HG02642 (cell line): ENCODE measurements around the gene KIF23.

Experiments
- ATAC-seq: cut with Tn5 transposase; IDR thresholded peaks from one replicate; pipeline ENCODE4 v1.9.1; 2021; ENCODE audit warnings: mild to moderate bottlenecking; ENCODE audit not compliant: unreplicated experiment, poor library complexity

KIF23 gene

DNA sequence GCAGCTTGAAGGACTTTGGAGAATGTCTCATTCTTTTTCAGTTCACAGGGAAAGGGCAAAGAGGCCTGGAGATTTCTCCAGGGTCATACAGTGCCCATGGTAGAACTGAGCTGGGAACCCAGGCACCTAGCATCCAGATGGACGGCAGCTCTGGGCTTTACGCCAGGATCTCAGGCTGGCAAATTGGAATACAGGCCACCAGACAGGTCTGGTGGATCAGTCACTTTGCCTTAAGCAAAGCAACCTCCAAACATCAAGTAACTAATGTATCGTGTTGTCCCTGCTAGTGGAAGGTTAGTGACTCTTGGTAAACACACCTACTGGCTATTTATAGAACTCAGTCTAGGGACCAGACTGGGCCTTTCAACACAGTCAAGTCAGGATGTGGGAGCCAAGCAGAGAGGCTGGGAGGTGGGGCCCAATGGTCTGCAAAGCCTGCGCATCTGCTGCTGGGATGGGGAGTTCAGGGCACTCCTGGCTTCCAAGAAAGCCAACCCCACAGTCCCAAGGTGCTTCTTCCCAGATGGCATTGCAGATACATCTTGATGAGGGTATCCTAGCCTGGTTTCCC is 68.6 kb downstream of the KIF23 start:
- no peak for ATAC-seq

DNA sequence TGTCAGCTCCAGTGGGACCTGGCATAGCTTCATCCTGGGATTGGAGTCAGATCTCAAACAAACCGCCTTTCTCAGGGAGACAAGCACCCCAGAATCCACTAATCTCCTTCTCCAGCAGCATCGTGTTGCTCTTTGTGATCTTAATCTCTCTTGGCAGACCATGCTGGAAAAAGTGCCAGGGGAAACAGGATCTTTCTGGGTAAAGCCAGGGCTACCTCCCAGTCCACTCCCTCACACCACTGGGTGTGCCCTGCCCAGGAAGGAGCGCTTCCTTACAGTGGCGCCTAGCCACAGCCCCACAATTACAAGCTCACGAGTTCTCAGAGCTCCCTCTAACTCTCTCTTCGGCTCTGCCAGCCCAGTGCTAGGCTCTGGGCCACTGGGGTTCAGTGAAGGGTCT is 70.7 kb downstream of the KIF23 start:
- ATAC-seq, result no peak

DNA sequence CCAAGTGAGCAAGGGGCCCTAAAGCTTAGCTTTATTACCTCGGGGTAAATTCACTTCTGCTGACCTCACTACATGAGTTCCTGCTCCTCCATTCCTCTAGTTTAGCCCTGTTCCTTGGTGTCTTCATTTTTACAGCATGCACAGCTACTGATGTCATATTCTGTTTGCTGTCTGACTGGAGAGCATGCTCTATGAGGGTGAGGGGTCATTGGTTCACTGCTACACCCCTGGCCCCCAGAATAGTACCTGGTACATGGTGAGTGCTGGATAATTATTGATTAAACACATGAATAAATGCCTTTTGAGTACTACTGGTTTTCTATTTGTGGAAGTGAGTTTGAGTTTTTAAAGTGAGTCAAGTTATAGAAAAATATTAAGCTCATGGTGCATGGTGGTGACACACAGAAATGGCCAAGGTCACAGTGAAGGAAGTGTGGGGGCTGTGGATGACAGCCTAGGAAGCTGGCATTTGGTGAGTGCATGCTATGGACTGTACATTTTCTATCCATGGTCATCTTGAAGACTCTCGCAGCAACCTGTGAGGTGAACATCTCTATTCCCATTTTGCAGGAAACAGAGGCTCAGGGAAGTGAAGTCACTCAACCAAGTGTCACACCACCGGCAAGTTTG is 72.4 kb downstream of the KIF23 start:
- ATAC-seq, result no peak

DNA sequence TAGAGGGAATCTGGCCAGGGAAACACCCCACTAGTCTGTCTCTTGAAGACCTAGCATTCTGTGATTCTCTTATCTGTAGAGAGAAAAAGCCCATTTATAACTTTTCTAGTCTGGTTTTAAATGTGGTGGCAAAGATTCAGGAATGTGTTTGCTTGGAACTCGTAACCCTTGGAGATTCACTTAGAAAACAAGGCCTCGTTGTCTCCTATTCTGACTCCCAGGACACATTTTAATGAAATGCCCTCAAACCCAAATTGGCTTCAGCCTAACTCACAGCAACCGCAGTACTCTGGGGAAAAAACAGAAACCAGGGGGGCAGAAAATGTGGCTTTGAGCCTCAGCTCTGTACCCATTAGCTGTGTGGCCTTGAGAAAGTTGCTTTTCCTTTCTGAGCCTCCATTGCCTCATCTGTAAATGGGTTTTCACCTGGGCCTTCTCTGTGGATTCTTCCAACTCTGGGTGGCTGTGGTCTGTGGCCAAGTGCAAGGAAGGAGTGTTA is 75.0 kb downstream of the KIF23 start:
- ATAC-seq, result no peak

DNA sequence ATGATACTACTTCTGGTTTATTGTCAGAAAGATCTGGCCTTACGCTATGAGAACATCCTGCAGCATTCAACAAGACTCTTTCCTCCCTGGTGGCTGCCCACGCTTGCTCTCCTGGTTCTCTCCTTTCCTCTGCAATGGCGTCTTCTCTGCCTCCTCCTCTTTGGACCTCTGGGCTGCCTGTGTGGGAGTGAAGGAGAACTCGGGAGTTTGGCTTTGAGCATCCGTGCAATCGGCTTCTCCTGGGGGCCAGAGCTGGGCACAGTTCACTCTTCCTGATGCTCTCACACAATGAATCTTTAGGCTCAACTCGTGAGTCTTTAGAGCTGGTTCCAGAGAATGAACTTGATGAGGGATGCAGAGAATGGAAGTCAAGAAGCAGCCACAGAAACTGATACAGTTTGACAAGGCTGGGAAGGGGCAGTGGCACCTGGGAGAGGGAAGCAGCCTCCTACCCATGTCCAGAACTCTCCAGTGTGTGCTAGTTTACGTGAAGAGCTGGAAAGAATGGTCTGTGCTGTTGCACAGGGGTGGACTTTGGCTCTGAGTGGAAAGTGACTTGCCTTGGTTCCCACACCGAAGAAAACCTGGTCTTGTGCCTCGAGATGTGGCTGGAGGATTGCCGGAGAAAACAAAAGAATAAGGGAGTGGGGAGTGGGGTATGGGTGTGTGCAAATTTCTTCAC is 76.3 kb downstream of the KIF23 start:
- ATAC-seq, result no peak

DNA sequence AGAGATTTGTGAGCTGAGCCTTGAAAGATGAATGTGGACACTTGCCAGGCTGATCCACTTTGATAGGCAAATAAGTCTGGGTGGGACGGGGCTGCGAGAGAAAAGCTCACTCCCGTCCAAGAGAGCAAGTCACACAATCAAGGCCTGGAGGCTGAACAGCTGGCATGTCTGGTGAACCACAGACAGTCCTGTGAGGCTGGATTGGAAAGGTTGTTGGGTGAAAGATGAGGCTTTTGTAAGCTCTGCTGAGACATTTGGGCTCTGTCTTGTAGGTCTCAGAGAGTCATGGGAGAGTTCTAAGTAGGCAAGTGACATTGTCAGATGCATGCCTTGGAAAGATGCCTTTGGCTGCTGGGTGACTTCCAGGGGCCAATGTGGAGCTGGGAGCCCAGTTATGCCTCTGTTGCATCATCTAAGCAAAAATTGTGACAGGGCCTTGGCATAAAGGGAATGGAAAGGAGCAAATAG is 76.9 kb downstream of the KIF23 start:
- no peak for ATAC-seq

DNA sequence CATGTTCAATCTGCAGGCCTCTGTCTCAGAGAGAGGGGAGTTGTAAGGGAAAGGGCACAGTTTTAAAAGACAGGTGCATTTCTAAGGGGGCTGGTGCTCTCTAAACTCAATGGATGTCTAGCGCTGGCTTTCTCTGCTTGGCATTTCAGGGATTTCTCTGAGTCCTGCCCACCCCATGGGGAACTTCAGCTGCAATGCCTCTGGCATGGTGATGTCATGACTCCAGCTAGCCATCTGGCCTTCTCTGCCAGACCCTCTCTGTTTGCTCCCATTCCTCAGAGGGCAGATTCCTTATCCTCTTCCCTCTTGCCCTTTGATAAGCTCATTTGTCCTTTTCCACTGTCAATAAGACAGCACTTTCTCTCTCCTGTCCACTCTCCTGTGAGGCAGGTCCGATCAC is 79.3 kb downstream of the KIF23 start:
- ATAC-seq, result no peak

DNA sequence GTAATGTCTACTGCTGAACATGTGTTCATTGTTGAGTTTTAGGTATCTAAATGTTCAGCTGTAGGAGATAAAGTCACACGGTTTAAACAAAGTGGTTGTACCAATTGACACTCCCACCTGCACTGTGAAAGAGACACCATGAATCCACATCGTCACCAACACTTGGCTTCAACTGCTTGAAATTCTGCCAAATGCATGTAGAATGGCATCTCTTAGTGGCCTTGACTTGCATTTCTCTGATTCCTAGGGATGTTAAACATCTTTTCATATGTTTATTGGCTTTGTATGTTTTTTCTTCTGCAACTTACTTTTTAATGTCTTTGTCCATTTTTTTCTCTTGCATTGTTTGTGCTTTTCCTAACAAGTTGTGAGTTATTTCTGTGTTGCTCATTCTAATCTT is 81.9 kb downstream of the KIF23 start:
- no peak for ATAC-seq

DNA sequence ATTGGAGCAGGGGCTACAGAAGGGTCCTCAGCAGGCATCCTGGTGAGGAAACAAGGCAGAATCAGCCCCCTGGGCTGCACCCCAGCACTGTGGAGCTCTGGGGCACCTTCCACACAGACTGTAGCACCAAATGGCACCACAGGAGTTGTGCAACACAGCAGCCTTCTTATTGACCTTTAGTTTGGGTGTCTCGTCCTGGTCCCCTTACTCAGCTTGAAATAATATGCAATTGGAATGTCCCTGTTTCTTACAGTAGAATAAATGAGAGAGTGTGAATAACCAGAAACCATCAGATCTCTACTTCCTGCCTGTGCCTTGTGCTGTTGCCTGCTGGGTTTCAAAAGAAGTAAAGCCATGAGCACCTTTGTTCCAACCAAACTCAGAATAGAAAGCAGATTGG is 82.9 kb downstream of the KIF23 start:
- ATAC-seq, result no peak

DNA sequence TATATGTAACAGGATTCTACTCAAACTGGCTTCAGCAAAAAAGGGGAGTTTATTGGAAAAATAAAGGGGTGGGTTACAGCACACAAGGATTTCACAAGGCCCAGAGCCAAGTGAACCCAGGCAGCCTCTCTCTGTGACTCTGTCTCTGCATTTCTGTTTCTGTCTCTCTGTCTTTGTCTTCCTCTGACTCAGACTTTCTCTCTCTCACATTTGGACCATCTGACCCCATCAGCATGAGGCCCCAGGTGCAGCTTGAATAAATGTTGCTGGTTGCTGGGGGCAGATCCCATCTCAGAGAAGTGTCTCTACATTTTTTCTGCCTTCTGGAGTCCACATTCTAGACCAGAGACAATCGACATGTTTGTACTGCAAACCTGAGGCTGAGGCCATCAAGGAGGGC is 83.5 kb downstream of the KIF23 start:
- no peak for ATAC-seq
